Measurements from ENCODE around the gene DIP2A. TPM values are rescaled to one million over a fixed set of nuclear protein-coding genes. Genes with fewer than 3 reads are reported as not detected.
"Not testable (repeated sequence)": the region's sequence is repeated elsewhere in the genome, so short reads cannot be mapped to it uniquely, and the experiment has no call there.

DIP2A gene
- total RNA-seq, 1 donor from 2014 or later: 57.2 TPM

DNA sequence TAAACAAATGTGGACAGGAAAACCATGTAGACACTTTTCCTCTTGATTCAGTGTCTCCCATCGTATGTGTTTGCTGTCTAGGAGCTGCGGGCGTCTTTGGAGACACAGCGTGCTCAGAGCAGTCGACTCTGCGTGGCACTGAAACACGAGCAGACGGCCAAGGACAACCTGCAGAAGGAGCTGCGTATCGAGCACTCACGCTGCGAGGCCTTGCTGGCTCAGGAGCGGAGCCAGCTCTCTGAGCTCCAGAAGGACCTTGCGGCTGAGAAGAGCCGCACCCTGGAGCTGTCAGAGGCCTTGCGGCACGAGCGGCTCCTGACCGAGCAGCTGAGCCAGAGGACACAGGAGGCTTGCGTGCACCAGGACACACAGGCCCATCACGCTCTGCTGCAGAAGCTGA lies 27.2 kb upstream of the DIP2A start:
- Mint-ChIP-seq H3K4me1 (no peaks in the 10 kb centered on the region), H3K4me3 (no peak overlapping the region), H3K27ac (no peak overlapping the region), H3K9me3 (no peaks in the 10 kb centered on the region), H3K36me3 (peaks cover 27% of the 10 kb centered on the region), H3K27me3 (ENCODE audit: low read depth) (no peaks in the 10 kb centered on the region)
- TF ChIP-seq CTCF (IDR thresholded peaks at IDR 0.05; ENCODE audit: unreplicated experiment): no peak
- DNase-seq (ENCODE audit: low spot score in 2 of 2, unreplicated experiment in 2 of 2): no peak

GRCh38 chr21:46431884-46432488 lies 26.7 kb upstream of the DIP2A start:
- peaks cover 27% of the 10 kb centered on the region for H3K36me3 Mint-ChIP-seq
- DNase-seq (ENCODE audit: low spot score in 2 of 2, unreplicated experiment in 2 of 2): no peak
- H3K4me3 Mint-ChIP-seq: no peak overlapping the region
- no peaks in the 10 kb centered on the region for H3K4me1 Mint-ChIP-seq
- no peaks in the 10 kb centered on the region for H3K9me3 Mint-ChIP-seq
- no peaks in the 10 kb centered on the region for H3K27me3 Mint-ChIP-seq (ENCODE audit: low read depth)
- H3K27ac Mint-ChIP-seq: no peak overlapping the region
- no peak for TF ChIP-seq CTCF (IDR thresholded peaks at IDR 0.05; ENCODE audit: unreplicated experiment)

GRCh38 chr21:46433116-46433515 lies 25.6 kb upstream of the DIP2A start:
- DNase-seq (ENCODE audit: low spot score in 2 of 2, unreplicated experiment in 2 of 2); H3K4me3 Mint-ChIP-seq; H3K4me1 Mint-ChIP-seq; H3K27me3 Mint-ChIP-seq (ENCODE audit: low read depth); H3K9me3 Mint-ChIP-seq; H3K27ac Mint-ChIP-seq: not testable (repeated sequence)
- peaks cover 35% of the 10 kb centered on the region for H3K36me3 Mint-ChIP-seq

GRCh38 chr21:46434322-46434958 lies 24.3 kb upstream of the DIP2A start:
- Mint-ChIP-seq H3K9me3 (no peaks in the 10 kb centered on the region), H3K36me3 (peaks cover 42% of the 10 kb centered on the region), H3K27ac (no peak overlapping the region), H3K4me1 (no peaks in the 10 kb centered on the region), H3K4me3 (no peak overlapping the region), H3K27me3 (ENCODE audit: low read depth) (no peaks in the 10 kb centered on the region)
- DNase-seq (ENCODE audit: low spot score in 2 of 2, unreplicated experiment in 2 of 2): no peak
- TF ChIP-seq CTCF (IDR thresholded peaks at IDR 0.05; ENCODE audit: unreplicated experiment): no peak

GRCh38 chr21:46435786-46436227 lies 22.9 kb upstream of the DIP2A start:
- no peak for TF ChIP-seq CTCF (IDR thresholded peaks at IDR 0.05; ENCODE audit: unreplicated experiment)
- peaks cover 52% of the 10 kb centered on the region for H3K36me3 Mint-ChIP-seq
- no peak for DNase-seq (ENCODE audit: low spot score in 2 of 2, unreplicated experiment in 2 of 2)
- no peaks in the 10 kb centered on the region for H3K27me3 Mint-ChIP-seq (ENCODE audit: low read depth)
- no peak overlapping the region for H3K27ac Mint-ChIP-seq
- H3K9me3 Mint-ChIP-seq: no peaks in the 10 kb centered on the region
- no peaks in the 10 kb centered on the region for H3K4me1 Mint-ChIP-seq
- H3K4me3 Mint-ChIP-seq: no peak overlapping the region

- TF ChIP-seq CTCF (IDR thresholded peaks at IDR 0.05; ENCODE audit: unreplicated experiment): no peak
- Mint-ChIP-seq H3K4me3 (no peak overlapping the region), H3K4me1 (no peaks in the 10 kb centered on the region), H3K27ac (no peak overlapping the region), H3K27me3 (ENCODE audit: low read depth) (no peaks in the 10 kb centered on the region), H3K9me3 (no peaks in the 10 kb centered on the region), H3K36me3 (peaks cover 51% of the 10 kb centered on the region)
- no peak for DNase-seq (ENCODE audit: low spot score in 2 of 2, unreplicated experiment in 2 of 2)
Measured at GRCh38 chr21:46436621-46437020, 22.1 kb upstream of the DIP2A start.
